SK-N-SH (cell line): ENCODE results near the gene KLK11. TPM values are rescaled to one million over a fixed set of nuclear protein-coding genes. Genes with fewer than 3 reads are reported as not detected.

ENCODE experiments used
- CTCF ChIA-PET: fragments of 300-600, 350-600 bp; formaldehyde crosslinking; extraction: SDS; loops from one replicate; lab custom pipeline; 2021; lab: Yijun Ruan, JAX
- POLR2A ChIA-PET: fragments of 350-600 bp; sonication (Branson Sonifier 250); formaldehyde crosslinking; extraction: SDS; loops from one replicate; lab custom pipeline; 2020; ENCODE audit warnings: antibody characterized with exemption, inconsistent platforms; lab: Yijun Ruan, JAX
- DNase-seq: peaks from one replicate; pipeline ENCODE4 v3.0.0; 2012
- H2AFZ ChIP-seq: fragments of 200-600 bp; sonication (generic); 2 replicates; pipeline ENCODE4 v1.8.1; 2016; ENCODE audit warnings: antibody characterized with exemption, mild to moderate bottlenecking, low read depth
- H3F3A ChIP-seq: fragments of 200-600 bp; sonication (generic); replicated peaks from 2 replicates; pipeline ENCODE3; 2016; ENCODE audit warnings: antibody characterized with exemption, mild to moderate bottlenecking; ENCODE audit not compliant: insufficient read depth
- H3K27ac ChIP-seq, 2 experiments: fragments of 200-500 bp in 1 of 2; fragments of 200-600 bp in 1 of 2; sonication (Bioruptor generic) in 1 of 2; sonication (generic), shearing (Covaris generic) in 1 of 2; 2 replicates each; pipeline versions ENCODE4 v1.5.1 to v1.6.1; 2014 to 2016; ENCODE audit warnings: low read depth in 2 of 2, inconsistent platforms in 1 of 2, low read length in 1 of 2, mild to moderate bottlenecking in 1 of 2, mixed read lengths in 1 of 2
- H3K27me3 ChIP-seq: fragments of 200-600 bp; sonication (generic), shearing (Covaris generic); 2 replicates; pipeline ENCODE4 v1.6.1; 2016; ENCODE audit warnings: mixed run types; ENCODE audit not compliant: insufficient read depth
- H3K36me3 ChIP-seq, 2 experiments: fragments of 200-500 bp in 1 of 2; fragments of 200-600 bp in 1 of 2; sonication (Bioruptor generic) in 1 of 2; sonication (generic) in 1 of 2; replicated peaks in 1 of 2; 2 replicates each; pipeline versions ENCODE3 to v1.5.1; 2014 to 2016; ENCODE audit warnings: low read length in 1 of 2, mild to moderate bottlenecking in 1 of 2; ENCODE audit not compliant: insufficient read depth in 2 of 2, control insufficient read depth in 1 of 2
- H3K4me1 ChIP-seq, 2 experiments: fragments of 200-500 bp in 1 of 2; fragments of 200-600 bp in 1 of 2; sonication (Bioruptor generic) in 1 of 2; sonication (generic), shearing (Covaris generic) in 1 of 2; 2 replicates each; pipeline versions ENCODE4 v1.5.1 to v1.6.1; 2014 to 2016; ENCODE audit warnings: low read depth in 1 of 2, low read length in 1 of 2, mixed run types in 1 of 2; ENCODE audit not compliant: insufficient read depth in 2 of 2, control insufficient read depth in 1 of 2
- H3K4me2 ChIP-seq: fragments of 200-600 bp; sonication (generic), shearing (Covaris generic); 2 replicates; pipeline ENCODE4 v1.6.1; 2017; ENCODE audit warnings: mixed run types
- H3K4me3 ChIP-seq, 2 experiments: fragments of 200-500 bp in 1 of 2; fragments of 200-600 bp in 1 of 2; sonication (Bioruptor generic) in 1 of 2; sonication (generic), shearing (Covaris generic) in 1 of 2; 2 replicates each; pipeline versions ENCODE4 v1.5.1 to v1.8.1; 2014 to 2016; ENCODE audit warnings: low read depth in 2 of 2, inconsistent platforms in 1 of 2, low read length in 1 of 2, mild to moderate bottlenecking in 1 of 2, mixed read lengths in 1 of 2, moderate library complexity in 1 of 2
- H3K79me2 ChIP-seq: fragments of 200-600 bp; sonication (generic); 2 replicates; pipeline ENCODE4 v1.8.1; 2017; ENCODE audit warnings: mild to moderate bottlenecking; ENCODE audit not compliant: insufficient read depth
- H3K9ac ChIP-seq: fragments of 200-600 bp; sonication (generic); 2 replicates; pipeline ENCODE4 v1.6.1; 2017; ENCODE audit warnings: mixed run types
- H3K9me2 ChIP-seq: fragments of 200-600 bp; sonication (generic); 2 replicates; pipeline ENCODE4 v1.6.1; 2017; ENCODE audit warnings: mixed run types
- H3K9me3 ChIP-seq: fragments of 200-600 bp; sonication (generic); 2 replicates; pipeline ENCODE4 v1.6.1; 2017; ENCODE audit warnings: mixed run types, mild to moderate bottlenecking, moderate library complexity
- H4K20me1 ChIP-seq: fragments of 200-600 bp; sonication (generic); 2 replicates; pipeline ENCODE4 v1.6.1; 2017; ENCODE audit warnings: mild to moderate bottlenecking, mixed run types; ENCODE audit not compliant: insufficient read depth
- CHD2 ChIP-seq: fragments of 150-350 bp; IDR thresholded peaks from 2 replicates; pipeline ENCODE4 v1.6.1; 2018; ENCODE audit warnings: low read length; ENCODE audit not compliant: partially characterized antibody
- EP300 ChIP-seq, 2 experiments: IDR thresholded peaks; 2 replicates each; pipeline versions ENCODE4 v1.4.0 to v1.6.1; 2012; ENCODE audit warnings: borderline replicate concordance in 1 of 2, low read depth in 1 of 2, low read length in 1 of 2
- EZH2phosphoT487 ChIP-seq: fragments of 200-600 bp; sonication (generic); IDR thresholded peaks from 2 replicates; pipeline ENCODE4 v1.6.1; 2017; ENCODE audit warnings: low read depth, mixed run types, mild to moderate bottlenecking, antibody characterized with exemption, moderate library complexity, borderline replicate concordance
- JUND ChIP-seq: IDR thresholded peaks from 2 replicates; pipeline ENCODE4 v1.4.0; 2012
- MEF2A ChIP-seq: IDR thresholded peaks from 2 replicates; pipeline ENCODE4 v1.4.0; 2012; ENCODE audit warnings: low read depth, borderline replicate concordance
- NRF1 ChIP-seq: IDR thresholded peaks from 2 replicates; pipeline ENCODE4 v1.6.1; 2012; ENCODE audit warnings: low read depth, mild to moderate bottlenecking, low read length
- POLR2AphosphoS5 ChIP-seq: IDR thresholded peaks from 2 replicates; pipeline ENCODE4 v1.6.1; 2012; ENCODE audit warnings: low read depth, low read length
- RAD21 ChIP-seq: IDR thresholded peaks from 2 replicates; pipeline ENCODE4 v1.6.1; 2012; ENCODE audit warnings: mild to moderate bottlenecking, low read length
- SMC3 ChIP-seq: IDR thresholded peaks from 2 replicates; pipeline ENCODE4 v1.6.1; 2012; ENCODE audit warnings: low read depth, low read length, improper control_type of control experiment
- TCF12 ChIP-seq: IDR thresholded peaks from 2 replicates; pipeline ENCODE4 v1.4.0; 2012
- YY1 ChIP-seq: IDR thresholded peaks from 2 replicates; pipeline ENCODE4 v1.4.0; 2012; ENCODE audit warnings: low read depth, mild to moderate bottlenecking
- WGBS: methylation state at CpG from one replicate; pipeline ENCODE4 v1.1.6; 2017; ENCODE audit warnings: low lambda C conversion rate; 5-methylcytosine and 5-hydroxymethylcytosine counted together
- polyA plus RNA-seq, 3 experiments: library from polyadenylated mRNA; depleted of rRNA; stranded (reverse); fragments of >200 nt; gene quantifications; 2 replicates each; pipeline ENCODE4 v1.2.3, GENCODE V29; 2012
- TF ChIP-seq, protein P1 (sequence below): IDR thresholded peaks from 2 replicates; pipeline ENCODE4 v1.4.0; 2012; ENCODE audit warnings: low read depth, borderline replicate concordance
- TF ChIP-seq, protein P2 (sequence below): IDR thresholded peaks from 2 replicates; pipeline ENCODE4; 2012
- TF ChIP-seq, protein P3 (sequence below): fragments of 150-350 bp; IDR thresholded peaks from 2 replicates; pipeline ENCODE4 v1.6.1; 2016; ENCODE audit warnings: mild to moderate bottlenecking, low read depth, low read length
- TF ChIP-seq, protein P4 (sequence below): IDR thresholded peaks from 2 replicates; pipeline ENCODE4 v1.6.1; 2012; ENCODE audit warnings: mild to moderate bottlenecking, low read depth, low read length, moderate library complexity
- TF ChIP-seq, protein P5 (sequence below): fragments of 150-350 bp; IDR thresholded peaks from 2 replicates; pipeline ENCODE4 v1.6.1; 2017; ENCODE audit warnings: antibody characterized with exemption, low read length, low read depth, borderline replicate concordance
- TF ChIP-seq, protein P6 (sequence below): IDR thresholded peaks from 2 replicates; pipeline ENCODE4 v1.4.0; 2012; ENCODE audit warnings: low read depth, borderline replicate concordance

KLK11 gene, protein sequence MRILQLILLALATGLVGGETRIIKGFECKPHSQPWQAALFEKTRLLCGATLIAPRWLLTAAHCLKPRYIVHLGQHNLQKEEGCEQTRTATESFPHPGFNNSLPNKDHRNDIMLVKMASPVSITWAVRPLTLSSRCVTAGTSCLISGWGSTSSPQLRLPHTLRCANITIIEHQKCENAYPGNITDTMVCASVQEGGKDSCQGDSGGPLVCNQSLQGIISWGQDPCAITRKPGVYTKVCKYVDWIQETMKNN
- not detected in 2 replicates for polyA plus RNA-seq (2012; rRNA removed)
- not detected in 2 replicates for polyA plus RNA-seq (2012; cell fraction: cytosol; rRNA removed)
- polyA plus RNA-seq (2012; cell fraction: nucleus; rRNA removed), result not detected in 2 replicates

DNA sequence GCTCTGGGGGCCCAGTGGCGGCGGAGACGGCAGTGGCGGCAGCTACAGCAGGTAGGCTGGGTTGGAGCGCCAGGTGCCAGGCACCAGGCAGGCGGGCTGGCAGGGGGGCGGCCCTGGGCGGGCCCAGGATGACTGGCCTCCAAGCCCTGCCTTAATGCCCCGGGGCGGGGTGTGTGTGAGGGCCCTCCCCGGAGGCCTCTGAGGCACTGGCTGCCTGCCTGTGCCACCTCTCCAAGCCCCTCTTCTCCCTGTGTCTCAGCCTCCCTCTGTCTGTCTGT lies at the start of gene KLK11:
TSS of gene KLK11 (minus strand) at position 63 of the 278 bp plus-strand sequence. CDS start 985 bp downstream, outside the sequence.
- H3K27me3 ChIP-seq, result peaks cover 78% of the 10 kb centered on the region
- H2AFZ ChIP-seq, result no peak within 1 kb of the TSS
- H3K36me3 ChIP-seq, result no peaks in the 10 kb centered on the region
- H4K20me1 ChIP-seq, result no peaks in the 10 kb centered on the region
- DNase-seq, result no peak
- no peaks in the 10 kb centered on the region for H3K9me2 ChIP-seq
- H3K4me1 ChIP-seq, result no peaks in the 10 kb centered on the region
- WGBS, result 0% methylated on average over 1 of the region's 11 CpGs
- no peaks in the 10 kb centered on the region for H3K9me3 ChIP-seq
- POLR2A ChIA-PET, result no interaction called here
- H3K4me2 ChIP-seq, result no peak within 1 kb of the TSS
- H3K27ac ChIP-seq, result no peak within 1 kb of the TSS
- no peak for TF ChIP-seq EP300 (IDR thresholded peaks at IDR 0.05; ENCODE audit: borderline replicate concordance in 1 of 2, low read depth in 1 of 2, low read length in 1 of 2)
- TF ChIP-seq EZH2phosphoT487, result no peak
- TF ChIP-seq POLR2AphosphoS5, result no peak
- TF ChIP-seq, protein P1, sequence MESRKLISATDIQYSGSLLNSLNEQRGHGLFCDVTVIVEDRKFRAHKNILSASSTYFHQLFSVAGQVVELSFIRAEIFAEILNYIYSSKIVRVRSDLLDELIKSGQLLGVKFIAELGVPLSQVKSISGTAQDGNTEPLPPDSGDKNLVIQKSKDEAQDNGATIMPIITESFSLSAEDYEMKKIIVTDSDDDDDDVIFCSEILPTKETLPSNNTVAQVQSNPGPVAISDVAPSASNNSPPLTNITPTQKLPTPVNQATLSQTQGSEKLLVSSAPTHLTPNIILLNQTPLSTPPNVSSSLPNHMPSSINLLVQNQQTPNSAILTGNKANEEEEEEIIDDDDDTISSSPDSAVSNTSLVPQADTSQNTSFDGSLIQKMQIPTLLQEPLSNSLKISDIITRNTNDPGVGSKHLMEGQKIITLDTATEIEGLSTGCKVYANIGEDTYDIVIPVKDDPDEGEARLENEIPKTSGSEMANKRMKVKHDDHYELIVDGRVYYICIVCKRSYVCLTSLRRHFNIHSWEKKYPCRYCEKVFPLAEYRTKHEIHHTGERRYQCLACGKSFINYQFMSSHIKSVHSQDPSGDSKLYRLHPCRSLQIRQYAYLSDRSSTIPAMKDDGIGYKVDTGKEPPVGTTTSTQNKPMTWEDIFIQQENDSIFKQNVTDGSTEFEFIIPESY, result no peak
- no peak for TF ChIP-seq NRF1
- TF ChIP-seq TCF12, result no peak
- TF ChIP-seq, all 33 proteins: peak for 0
- Histone ChIP-seq H3K79me2 (no peaks in the 10 kb centered on the region), H3K4me3 (no peak within 1 kb of the TSS), H3F3A (no peaks in the 10 kb centered on the region), H3K9ac (no peak within 1 kb of the TSS)
- CTCF ChIA-PET, result no interaction called here

DNA sequence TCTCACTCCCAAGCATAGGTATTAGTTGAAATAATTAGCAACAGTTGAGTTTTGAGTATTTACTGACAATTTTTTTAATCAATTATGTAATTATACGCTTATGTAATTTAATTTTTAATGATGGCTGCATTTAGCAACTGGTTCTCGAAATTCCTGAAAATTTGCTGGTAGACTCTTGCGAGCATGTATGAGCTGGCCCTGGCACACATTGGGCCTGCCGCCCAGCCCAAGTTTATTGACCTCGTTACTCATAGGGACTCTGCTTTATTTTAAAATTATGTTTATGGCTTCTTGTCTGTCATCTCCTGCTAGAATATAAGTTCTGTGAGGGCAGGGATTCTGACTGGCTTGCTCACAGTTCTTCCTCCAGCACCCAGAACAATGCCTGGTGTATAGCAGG lies 49.6 kb upstream of the KLK11 start:
- CTCF ChIA-PET, result interaction anchor here (0.7 kb wide), 1 partner anchor 10 kb away, joined by 4 read pairs; no protein-coding TSS in a partner anchor
- H3K27ac ChIP-seq, result no peak overlapping the region
- no peak for DNase-seq
- TF ChIP-seq, protein P2, sequence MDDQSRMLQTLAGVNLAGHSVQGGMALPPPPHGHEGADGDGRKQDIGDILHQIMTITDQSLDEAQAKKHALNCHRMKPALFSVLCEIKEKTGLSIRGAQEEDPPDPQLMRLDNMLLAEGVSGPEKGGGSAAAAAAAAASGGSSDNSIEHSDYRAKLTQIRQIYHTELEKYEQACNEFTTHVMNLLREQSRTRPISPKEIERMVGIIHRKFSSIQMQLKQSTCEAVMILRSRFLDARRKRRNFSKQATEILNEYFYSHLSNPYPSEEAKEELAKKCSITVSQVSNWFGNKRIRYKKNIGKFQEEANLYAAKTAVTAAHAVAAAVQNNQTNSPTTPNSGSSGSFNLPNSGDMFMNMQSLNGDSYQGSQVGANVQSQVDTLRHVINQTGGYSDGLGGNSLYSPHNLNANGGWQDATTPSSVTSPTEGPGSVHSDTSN, result no peak
- TF ChIP-seq TCF12 (no peak), SMC3 (no peak), CHD2 (no peak), RAD21 (no peak), EZH2phosphoT487 (no peak), YY1 (no peak), MEF2A (no peak), JUND (no peak)
- TF ChIP-seq, protein P3, sequence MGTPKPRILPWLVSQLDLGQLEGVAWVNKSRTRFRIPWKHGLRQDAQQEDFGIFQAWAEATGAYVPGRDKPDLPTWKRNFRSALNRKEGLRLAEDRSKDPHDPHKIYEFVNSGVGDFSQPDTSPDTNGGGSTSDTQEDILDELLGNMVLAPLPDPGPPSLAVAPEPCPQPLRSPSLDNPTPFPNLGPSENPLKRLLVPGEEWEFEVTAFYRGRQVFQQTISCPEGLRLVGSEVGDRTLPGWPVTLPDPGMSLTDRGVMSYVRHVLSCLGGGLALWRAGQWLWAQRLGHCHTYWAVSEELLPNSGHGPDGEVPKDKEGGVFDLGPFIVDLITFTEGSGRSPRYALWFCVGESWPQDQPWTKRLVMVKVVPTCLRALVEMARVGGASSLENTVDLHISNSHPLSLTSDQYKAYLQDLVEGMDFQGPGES, result no peak
- TF ChIP-seq, protein P4, sequence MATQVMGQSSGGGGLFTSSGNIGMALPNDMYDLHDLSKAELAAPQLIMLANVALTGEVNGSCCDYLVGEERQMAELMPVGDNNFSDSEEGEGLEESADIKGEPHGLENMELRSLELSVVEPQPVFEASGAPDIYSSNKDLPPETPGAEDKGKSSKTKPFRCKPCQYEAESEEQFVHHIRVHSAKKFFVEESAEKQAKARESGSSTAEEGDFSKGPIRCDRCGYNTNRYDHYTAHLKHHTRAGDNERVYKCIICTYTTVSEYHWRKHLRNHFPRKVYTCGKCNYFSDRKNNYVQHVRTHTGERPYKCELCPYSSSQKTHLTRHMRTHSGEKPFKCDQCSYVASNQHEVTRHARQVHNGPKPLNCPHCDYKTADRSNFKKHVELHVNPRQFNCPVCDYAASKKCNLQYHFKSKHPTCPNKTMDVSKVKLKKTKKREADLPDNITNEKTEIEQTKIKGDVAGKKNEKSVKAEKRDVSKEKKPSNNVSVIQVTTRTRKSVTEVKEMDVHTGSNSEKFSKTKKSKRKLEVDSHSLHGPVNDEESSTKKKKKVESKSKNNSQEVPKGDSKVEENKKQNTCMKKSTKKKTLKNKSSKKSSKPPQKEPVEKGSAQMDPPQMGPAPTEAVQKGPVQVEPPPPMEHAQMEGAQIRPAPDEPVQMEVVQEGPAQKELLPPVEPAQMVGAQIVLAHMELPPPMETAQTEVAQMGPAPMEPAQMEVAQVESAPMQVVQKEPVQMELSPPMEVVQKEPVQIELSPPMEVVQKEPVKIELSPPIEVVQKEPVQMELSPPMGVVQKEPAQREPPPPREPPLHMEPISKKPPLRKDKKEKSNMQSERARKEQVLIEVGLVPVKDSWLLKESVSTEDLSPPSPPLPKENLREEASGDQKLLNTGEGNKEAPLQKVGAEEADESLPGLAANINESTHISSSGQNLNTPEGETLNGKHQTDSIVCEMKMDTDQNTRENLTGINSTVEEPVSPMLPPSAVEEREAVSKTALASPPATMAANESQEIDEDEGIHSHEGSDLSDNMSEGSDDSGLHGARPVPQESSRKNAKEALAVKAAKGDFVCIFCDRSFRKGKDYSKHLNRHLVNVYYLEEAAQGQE, result no peak
- TF ChIP-seq, protein P5, sequence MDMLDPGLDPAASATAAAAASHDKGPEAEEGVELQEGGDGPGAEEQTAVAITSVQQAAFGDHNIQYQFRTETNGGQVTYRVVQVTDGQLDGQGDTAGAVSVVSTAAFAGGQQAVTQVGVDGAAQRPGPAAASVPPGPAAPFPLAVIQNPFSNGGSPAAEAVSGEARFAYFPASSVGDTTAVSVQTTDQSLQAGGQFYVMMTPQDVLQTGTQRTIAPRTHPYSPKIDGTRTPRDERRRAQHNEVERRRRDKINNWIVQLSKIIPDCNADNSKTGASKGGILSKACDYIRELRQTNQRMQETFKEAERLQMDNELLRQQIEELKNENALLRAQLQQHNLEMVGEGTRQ, result no peak
- TF ChIP-seq, protein P6, sequence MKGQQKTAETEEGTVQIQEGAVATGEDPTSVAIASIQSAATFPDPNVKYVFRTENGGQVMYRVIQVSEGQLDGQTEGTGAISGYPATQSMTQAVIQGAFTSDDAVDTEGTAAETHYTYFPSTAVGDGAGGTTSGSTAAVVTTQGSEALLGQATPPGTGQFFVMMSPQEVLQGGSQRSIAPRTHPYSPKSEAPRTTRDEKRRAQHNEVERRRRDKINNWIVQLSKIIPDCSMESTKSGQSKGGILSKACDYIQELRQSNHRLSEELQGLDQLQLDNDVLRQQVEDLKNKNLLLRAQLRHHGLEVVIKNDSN, result no peak

More for the DNA sequence above, 49.6 kb upstream of the KLK11 start:
- Histone ChIP-seq H3K4me2 (no peak overlapping the region), H3K9ac (no peak overlapping the region), H3K27me3 (peaks cover 4% of the 10 kb centered on the region; the same call in 1 of the 2 replicates), H3K9me3 (0 out of 2 replicates have a peak, but pooled peaks cover 5% of the 10 kb centered on the region), H3F3A (no peaks in the 10 kb centered on the region), H3K36me3 (no peaks in the 10 kb centered on the region), H3K4me3 (no peak overlapping the region), H2AFZ (no peak overlapping the region), H3K9me2 (no peaks in the 10 kb centered on the region), H3K79me2 (no peaks in the 10 kb centered on the region), H4K20me1 (no peaks in the 10 kb centered on the region), H3K4me1 (no peaks in the 10 kb centered on the region)
- POLR2A ChIA-PET, result no interaction called here
- WGBS, result 9% methylated on average over 5 of the region's 5 CpGs
